Osteocyte (in vitro differentiated cells): ENCODE measurements around the gene PDE6A. TPM values are rescaled to one million over a fixed set of nuclear protein-coding genes. Genes with fewer than 3 reads are reported as not detected.

Experiments
- DNase-seq: peaks from one replicate; pipeline ENCODE4 v3.0.0; 2021; ENCODE audit warnings: mixed read lengths; ENCODE audit not compliant: unreplicated experiment; ENCODE audit errors: extremely low spot score
- H3K27ac Mint-ChIP-seq: one replicate; pipeline ENCODE4 v1.8.0; 2021; ENCODE audit warnings: mild to moderate bottlenecking, mixed read lengths; ENCODE audit not compliant: unreplicated experiment
- H3K27me3 Mint-ChIP-seq: one replicate; pipeline ENCODE4 v1.8.0; 2021; ENCODE audit warnings: mixed read lengths; ENCODE audit not compliant: unreplicated experiment
- H3K36me3 Mint-ChIP-seq: one replicate; pipeline ENCODE4 v1.8.0; 2021; ENCODE audit warnings: mixed read lengths; ENCODE audit not compliant: unreplicated experiment
- H3K4me1 Mint-ChIP-seq: one replicate; pipeline ENCODE4 v1.8.0; 2021; ENCODE audit warnings: mixed read lengths; ENCODE audit not compliant: unreplicated experiment
- H3K4me3 Mint-ChIP-seq: one replicate; pipeline ENCODE4 v1.8.0; 2021; ENCODE audit warnings: mild to moderate bottlenecking, moderate library complexity, mixed read lengths; ENCODE audit not compliant: unreplicated experiment
- H3K9me3 Mint-ChIP-seq: one replicate; pipeline ENCODE4 v1.8.0; 2021; ENCODE audit warnings: mixed read lengths; ENCODE audit not compliant: unreplicated experiment
- CTCF ChIP-seq: fragments of 200-600 bp; sonication (generic); IDR thresholded peaks from 2 replicates; pipeline ENCODE4 v1.5.0; 2021; ENCODE audit warnings: antibody characterized with exemption, mild to moderate bottlenecking, moderate library complexity
- long read RNA-seq: library from polyadenylated mRNA; unstranded; transcript quantifications from one replicate; pipeline ENCODE4 v2.0.0, GENCODE V29; 2021
- total RNA-seq: library from RNA; stranded (reverse); gene quantifications from 2 replicates; pipeline ENCODE4 v1.2.1, GENCODE V29; 2021

PDE6A gene
- total RNA-seq, result not detected in 2 replicates
- long read RNA-seq, result 0 reads

GRCh38 chr5:149944666-149945065, at the start of gene PDE6A:
PDE6A (minus strand) TSS chr5:149944793; CDS start chr5:149944673, 120 bp downstream.
- no peak for TF ChIP-seq CTCF
- no peak within 1 kb of the TSS for H3K4me3 Mint-ChIP-seq
- H3K27me3 Mint-ChIP-seq, result peaks cover 4% of the 10 kb centered on the region
- no peaks in the 10 kb centered on the region for H3K36me3 Mint-ChIP-seq
- H3K4me1 Mint-ChIP-seq, result peaks cover 16% of the 10 kb centered on the region
- DNase-seq, result no peak
- no peaks in the 10 kb centered on the region for H3K9me3 Mint-ChIP-seq
- no peak within 1 kb of the TSS for H3K27ac Mint-ChIP-seq

- DNase-seq, result no peak
- H3K36me3 Mint-ChIP-seq, result peaks cover 9% of the 10 kb centered on the region
- H3K4me3 Mint-ChIP-seq, result no peak overlapping the region
- H3K27me3 Mint-ChIP-seq, result no peaks in the 10 kb centered on the region
- no peak overlapping the region for H3K27ac Mint-ChIP-seq
- H3K9me3 Mint-ChIP-seq, result no peaks in the 10 kb centered on the region
- TF ChIP-seq CTCF, result no peak
- no peaks in the 10 kb centered on the region for H3K4me1 Mint-ChIP-seq
These were observed 48.9 kb upstream of the PDE6A start for GRCh38 chr5:149993471-149993870.

- TF ChIP-seq CTCF, result peak; percentile 92
- Mint-ChIP-seq H3K27ac (no peak overlapping the region), H3K27me3 (no peaks in the 10 kb centered on the region), H3K9me3 (no peaks in the 10 kb centered on the region), H3K4me1 (no peaks in the 10 kb centered on the region), H3K4me3 (no peak overlapping the region), H3K36me3 (peaks cover 2% of the 10 kb centered on the region)
- peak; percentile 86 for DNase-seq
These were observed 46.2 kb upstream of the PDE6A start for GRCh38 chr5:149990518-149991376.

- Mint-ChIP-seq H3K9me3 (no peaks in the 10 kb centered on the region), H3K4me3 (no peak overlapping the region), H3K4me1 (no peaks in the 10 kb centered on the region), H3K27ac (no peak overlapping the region), H3K36me3 (peaks cover 5% of the 10 kb centered on the region), H3K27me3 (no peaks in the 10 kb centered on the region)
- TF ChIP-seq CTCF, result no peak
- no peak for DNase-seq
These were observed 43.5 kb upstream of the PDE6A start for GRCh38 chr5:149988126-149988525.

GRCh38 chr5:149982505-149982904, 37.9 kb upstream of the PDE6A start:
- no peaks in the 10 kb centered on the region for H3K27me3 Mint-ChIP-seq
- H3K9me3 Mint-ChIP-seq, result no peaks in the 10 kb centered on the region
- no peak for TF ChIP-seq CTCF
- H3K4me3 Mint-ChIP-seq, result no peak overlapping the region
- no peak overlapping the region for H3K27ac Mint-ChIP-seq
- no peaks in the 10 kb centered on the region for H3K4me1 Mint-ChIP-seq
- H3K36me3 Mint-ChIP-seq, result peaks cover 32% of the 10 kb centered on the region
- no peak for DNase-seq
